Measurements from ENCODE around the gene TAPBP. TPM values are rescaled to one million over a fixed set of nuclear protein-coding genes. Genes with fewer than 3 reads are reported as not detected.

TAPBP gene
- total and polyA plus RNA-seq, 12 donors = 20.6 to 242 (median 82.7) TPM

- H3K36me3 ChIP-seq = no peaks in the 10 kb centered on the region
Observed at GRCh38 chr6:33329058-33329457, 15.2 kb upstream of the TAPBP start.

GRCh38 chr6:33324125-33324524 is 10.2 kb upstream of the TAPBP start:
- Histone ChIP-seq H3K36me3 (peaks cover 0 to 25% (median 11%) of the 10 kb centered on the region in 9 donors), H3K4me3 (peak overlapping the region in 6 of 10 donors; percentile 67 to 81 (median 72)), H3K4me1 (peaks cover 15 to 44% (median 34%) of the 10 kb centered on the region in 9 donors), H3K27ac (peak overlapping the region in 3 of 10 donors; percentile 88 to 93 (median 92)), H3K27me3 (no peaks in the 10 kb centered on the region), H3K9me3 (no peaks in the 10 kb centered on the region)
- TF ChIP-seq CTCF (IDR thresholded peaks at IDR 0.05) = no peak
- ATAC-seq (no peak), DNase-seq (no peak)
- intact Hi-C loops (cut with DNase I) = no loop called here
- 34 to 44% methylated on average over 7 of the region's 7 CpGs for WGBS, 2 donors

More at GRCh38 chr6:33329058-33329457, 15.2 kb upstream of the TAPBP start:
- TF ChIP-seq CTCF (IDR thresholded peaks at IDR 0.05) = no peak
- H3K4me3 ChIP-seq = no peak overlapping the region
- no peaks in the 10 kb centered on the region for H3K27me3 ChIP-seq
- DNase-seq (no peak), ATAC-seq (no peak)
- WGBS, 2 donors = 20 to 26% methylated on average over 5 of the region's 5 CpGs
- no peaks in the 10 kb centered on the region for H3K9me3 ChIP-seq
- intact Hi-C loops (cut with DNase I) = no loop called here
- H3K27ac ChIP-seq = no peak overlapping the region
- peaks cover 0 to 5% (median 1%) of the 10 kb centered on the region in 9 donors for H3K4me1 ChIP-seq

- DNase-seq (peak in 1 of 2 donors; percentile 33), ATAC-seq (no peak)
- Histone ChIP-seq H3K36me3 (peaks cover 0 to 30% (median 16%) of the 10 kb centered on the region in 9 donors), H3K4me3 (peak overlapping the region; percentile 14 to 81 (median 69)), H3K4me1 (peaks cover 15 to 50% (median 40%) of the 10 kb centered on the region in 9 donors), H3K9me3 (no peaks in the 10 kb centered on the region), H3K27me3 (no peaks in the 10 kb centered on the region), H3K27ac (peak overlapping the region in 9 of 10 donors; percentile 80 to 93 (median 89))
- no peak for TF ChIP-seq CTCF (IDR thresholded peaks at IDR 0.05)
- intact Hi-C loops (cut with DNase I) = loop anchor here in 1 of 10 donors (1.0 kb wide), 1 partner anchor 74 kb away; no protein-coding TSS in a partner anchor
- 4 to 5% methylated on average over 12 of the region's 12 CpGs for WGBS, 2 donors
Observed at GRCh38 chr6:33323623-33323948, 9.7 kb upstream of the TAPBP start.

GRCh38 chr6:33321227-33321626 is 7.3 kb upstream of the TAPBP start:
- intact Hi-C loops (cut with DNase I) = no loop called here
- no peak for TF ChIP-seq CTCF (IDR thresholded peaks at IDR 0.05)
- H3K4me1 ChIP-seq = peaks cover 15 to 65% (median 55%) of the 10 kb centered on the region in 9 donors
- H3K4me3 ChIP-seq = peak overlapping the region in 6 of 10 donors; percentile 13 to 75 (median 72)
- 73 to 77% methylated on average over 9 of the region's 9 CpGs for WGBS, 2 donors
- peaks cover 0 to 37% (median 17%) of the 10 kb centered on the region in 9 donors for H3K36me3 ChIP-seq
- H3K27ac ChIP-seq = peak overlapping the region in 7 of 10 donors; percentile 41 to 93 (median 88)
- DNase-seq (no peak), ATAC-seq (no peak)
- H3K9me3 ChIP-seq = no peaks in the 10 kb centered on the region
- no peaks in the 10 kb centered on the region for H3K27me3 ChIP-seq
